ENCODE measurements around the gene FAM43A.

The FAM43A gene, protein sequence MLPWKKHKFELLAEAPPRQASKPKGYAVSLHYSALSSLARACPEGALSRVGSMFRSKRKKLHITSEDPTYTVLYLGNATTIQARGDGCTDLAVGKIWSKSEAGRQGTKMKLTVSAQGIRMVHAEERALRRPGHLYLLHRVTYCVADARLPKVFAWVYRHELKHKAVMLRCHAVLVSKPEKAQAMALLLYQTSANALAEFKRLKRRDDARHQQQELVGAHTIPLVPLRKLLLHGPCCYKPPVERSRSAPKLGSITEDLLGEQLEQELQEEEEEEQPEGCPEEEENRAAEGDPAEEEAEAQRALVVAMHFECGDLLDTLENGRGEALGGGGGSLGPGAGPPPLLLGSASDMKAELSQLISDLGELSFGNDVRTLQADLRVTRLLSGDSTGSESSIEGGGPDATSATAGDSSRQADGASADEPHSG

DNA sequence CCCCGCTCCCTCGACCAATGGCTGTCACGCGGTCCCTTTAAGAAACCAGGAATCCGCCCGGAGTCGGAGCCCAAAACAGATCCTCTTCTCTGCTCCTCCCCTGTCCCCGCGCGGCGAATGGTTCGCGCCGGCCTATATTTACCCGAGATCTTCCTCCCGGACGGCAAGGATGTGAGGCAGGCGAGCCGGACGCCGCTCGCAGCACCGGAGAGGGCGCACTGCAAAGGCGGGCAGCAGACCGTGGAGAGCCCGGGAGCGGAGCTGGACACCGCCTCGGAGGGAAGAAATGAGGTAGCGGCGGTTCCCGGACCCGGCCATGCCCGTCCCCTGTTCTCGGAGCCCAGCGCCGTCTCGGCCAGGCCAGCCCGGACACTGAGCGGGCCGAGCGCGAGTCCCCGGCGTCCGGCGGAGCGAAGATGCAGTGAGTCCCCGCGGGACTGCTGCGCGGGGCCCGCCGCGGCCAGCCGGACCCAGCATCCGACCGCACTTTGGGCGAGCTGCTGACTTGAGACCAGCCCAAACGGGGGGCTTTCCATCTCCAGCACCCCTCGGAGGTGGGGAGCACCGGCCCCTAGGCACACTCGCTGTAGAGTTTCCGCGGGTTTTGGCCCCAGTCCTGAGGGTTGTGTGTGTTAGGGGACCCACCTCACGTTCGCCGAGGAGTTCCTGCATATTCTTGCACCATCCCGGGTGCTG lies at the start of gene FAM43A:
Gene FAM43A, plus strand, starts transcription at position 166 of the 696 bp plus-strand sequence. CDS start 944 bp downstream, outside the sequence.
- peak; percentile 73 for DNase-seq

DNA sequence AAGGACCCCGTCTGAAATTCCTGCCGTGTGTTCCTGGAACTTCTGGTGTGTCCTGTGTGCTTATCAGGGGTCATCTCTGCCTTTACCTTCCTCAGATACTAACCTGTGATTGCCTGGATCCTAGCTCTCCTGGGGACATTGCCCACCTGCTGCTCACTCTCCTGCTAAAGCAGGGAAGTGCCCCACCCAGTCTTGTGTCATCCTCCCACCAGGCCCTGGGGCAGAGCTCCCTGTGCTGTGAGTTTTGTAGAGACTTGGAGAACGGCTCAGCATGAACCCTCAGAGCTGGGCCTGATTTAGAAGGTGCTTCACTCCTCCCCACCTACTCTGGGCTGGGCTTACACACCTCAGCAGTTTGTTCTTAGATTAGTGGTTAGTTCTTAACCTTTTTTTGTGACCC lies 48.6 kb upstream of the FAM43A start:
- no peak for DNase-seq

DNA sequence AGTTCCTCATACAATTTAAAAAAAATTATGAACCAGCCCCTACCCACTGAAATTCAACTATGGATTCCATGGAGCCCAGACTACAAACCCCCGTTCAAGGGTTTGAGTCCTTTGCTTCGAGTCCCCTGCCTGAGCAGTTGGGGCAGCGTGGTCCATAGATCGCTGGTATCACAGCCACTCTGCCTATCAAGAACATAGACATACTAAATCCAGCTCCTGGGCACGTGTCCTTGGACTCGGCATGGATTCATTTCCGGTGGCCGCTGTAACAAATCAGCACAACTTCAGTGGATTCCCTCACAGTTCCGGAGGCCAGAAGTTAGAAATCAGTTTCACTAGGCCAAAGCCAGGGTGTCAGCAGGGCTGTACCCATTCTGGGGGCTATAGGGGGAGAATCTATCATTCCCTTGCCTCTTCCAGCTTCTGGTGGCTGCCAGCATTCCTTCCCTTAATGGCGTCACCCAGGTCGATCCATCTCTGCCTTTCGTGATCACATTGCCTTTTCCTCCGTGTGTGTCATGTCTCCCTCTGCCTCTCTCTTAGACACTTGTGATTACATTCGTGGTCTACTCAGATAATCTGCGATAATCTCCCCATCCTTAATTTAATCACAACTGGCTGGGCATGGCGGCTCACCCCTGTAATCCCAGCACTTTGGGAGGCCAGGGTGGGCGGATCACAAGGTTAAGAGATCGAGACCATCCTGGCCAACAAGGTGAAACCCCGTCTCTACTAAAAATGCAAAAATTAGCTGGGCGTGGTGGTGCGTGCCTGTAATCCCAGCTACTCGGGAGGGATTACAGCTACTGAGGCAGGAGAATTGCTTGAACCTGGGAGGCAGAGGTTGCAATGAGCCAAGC lies 47.9 kb upstream of the FAM43A start:
- no peak for DNase-seq

DNA sequence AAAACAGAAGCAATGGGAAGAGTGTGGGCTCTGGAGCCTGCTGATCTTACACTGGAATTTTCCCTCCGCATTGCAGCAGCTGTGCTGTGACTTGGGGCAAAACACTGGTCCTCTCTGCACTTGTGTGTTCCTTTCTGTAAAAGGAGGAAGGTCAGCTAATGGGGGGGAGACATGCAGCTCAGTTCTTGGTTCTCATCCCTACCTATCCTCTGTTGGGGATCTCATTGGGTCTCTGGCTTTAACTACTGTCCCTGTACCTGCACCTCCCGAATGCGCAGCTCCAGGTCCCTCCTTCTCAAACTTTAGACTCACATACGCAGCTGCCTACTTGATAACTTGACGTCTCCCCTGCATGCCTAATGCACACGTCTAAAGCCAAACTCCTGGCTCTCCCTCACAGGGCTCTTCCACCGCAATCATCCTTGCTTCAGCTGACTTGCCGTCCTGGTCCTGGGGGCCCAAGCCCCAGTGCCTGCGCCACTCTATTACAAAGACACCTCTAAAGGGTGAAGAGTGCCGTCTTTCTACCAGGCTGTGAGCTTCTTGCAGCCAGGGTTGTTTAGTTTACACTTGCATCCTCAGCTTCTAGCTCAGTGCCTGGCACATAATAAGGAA lies 46.6 kb upstream of the FAM43A start:
- DNase-seq: no peak

DNA sequence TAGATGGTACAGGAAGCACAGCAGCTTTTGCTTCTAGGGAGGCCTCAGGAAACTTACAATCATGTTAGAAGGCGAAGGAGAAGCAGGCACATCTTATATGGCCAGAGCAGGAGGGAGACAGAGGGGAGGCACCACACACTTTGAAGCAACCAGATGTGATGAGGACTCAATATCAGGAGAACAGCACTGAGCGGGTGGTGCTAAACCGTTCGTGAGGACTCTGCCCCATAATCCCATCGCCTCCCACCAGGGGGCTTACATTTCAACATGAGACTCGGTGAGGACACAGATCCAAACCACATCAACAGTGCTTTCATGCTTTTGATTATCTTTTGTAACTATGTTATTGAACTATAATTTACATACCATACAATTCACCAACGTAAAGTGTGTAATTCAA lies 44.9 kb upstream of the FAM43A start:
- DNase-seq: no peak

DNA sequence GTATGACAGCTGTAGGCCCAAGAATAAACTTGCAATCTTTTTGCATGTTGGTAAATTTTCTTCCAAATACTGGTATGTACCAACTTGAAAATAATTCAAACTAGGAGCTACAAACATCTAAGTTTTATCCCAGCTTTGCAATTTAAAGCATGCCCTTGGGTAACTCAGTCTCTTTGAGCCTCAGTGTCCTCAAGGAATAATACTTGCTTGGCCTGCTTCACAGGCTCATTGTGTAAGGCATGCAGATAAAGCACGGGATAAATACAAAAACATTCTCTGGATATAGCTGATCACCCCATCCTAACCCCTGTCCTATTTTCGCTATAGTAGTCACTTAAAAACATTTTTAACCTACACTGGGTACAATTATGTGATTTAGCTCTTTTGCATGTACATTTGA lies 42.9 kb upstream of the FAM43A start:
- DNase-seq: no peak

DNA sequence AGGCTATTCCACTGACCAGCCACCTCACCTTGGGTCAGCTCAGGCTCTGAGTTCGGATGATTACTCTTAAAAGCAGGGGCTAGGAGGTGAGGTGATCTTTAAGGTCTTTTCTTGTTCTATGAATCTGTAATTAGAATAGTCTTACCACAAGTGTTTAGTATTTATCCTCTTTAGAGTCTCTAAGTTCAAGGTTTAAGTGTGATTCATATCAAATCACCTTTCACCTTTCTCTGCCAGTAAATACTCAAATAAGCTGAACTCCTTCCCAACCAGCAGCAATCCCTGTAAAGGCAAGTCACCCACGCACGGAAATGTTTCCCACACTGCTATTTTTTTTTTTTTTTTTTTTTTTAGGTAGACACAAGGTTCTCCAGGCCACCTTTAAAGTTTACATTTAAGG lies 37.9 kb upstream of the FAM43A start:
- DNase-seq: no peak

DNA sequence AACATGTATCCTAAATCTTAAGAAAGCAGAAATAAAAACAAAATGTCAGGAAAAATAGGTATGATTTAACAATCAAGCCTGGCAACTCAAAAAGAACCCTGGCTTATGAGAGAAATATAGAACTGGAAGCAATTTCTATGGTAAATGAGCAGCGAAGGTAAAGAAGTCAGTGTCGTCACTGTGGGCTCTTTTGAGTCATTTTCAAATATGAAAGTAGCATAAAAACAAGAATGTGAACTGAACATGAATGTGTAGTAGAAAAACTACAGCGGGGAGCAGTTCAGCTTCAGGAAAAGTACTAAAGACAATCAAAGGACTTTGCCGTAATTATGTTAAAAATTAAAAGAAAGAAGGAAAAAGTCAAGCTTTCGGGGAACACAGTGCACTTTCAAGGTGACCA lies 31.2 kb upstream of the FAM43A start:
- no peak for DNase-seq

DNA sequence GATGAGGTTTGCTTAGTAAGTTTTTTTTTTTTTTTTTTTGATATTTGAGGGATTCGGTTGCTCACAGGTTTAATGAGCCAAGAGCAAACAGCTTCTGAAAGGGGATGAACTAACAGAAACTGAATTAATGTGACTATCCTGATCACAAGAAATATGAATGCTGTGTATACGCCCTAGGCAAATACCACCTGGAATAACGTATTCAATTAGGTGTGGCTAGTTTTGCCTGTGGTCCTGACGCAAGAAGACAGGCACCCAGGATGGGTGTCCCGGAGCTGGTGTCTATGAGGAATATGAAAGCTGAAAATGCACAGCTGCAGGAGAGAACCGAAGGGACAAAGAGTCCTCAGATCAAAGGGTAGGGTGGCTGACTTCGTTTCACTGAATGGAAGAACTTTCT lies 28.2 kb upstream of the FAM43A start:
- DNase-seq: no peak

DNA sequence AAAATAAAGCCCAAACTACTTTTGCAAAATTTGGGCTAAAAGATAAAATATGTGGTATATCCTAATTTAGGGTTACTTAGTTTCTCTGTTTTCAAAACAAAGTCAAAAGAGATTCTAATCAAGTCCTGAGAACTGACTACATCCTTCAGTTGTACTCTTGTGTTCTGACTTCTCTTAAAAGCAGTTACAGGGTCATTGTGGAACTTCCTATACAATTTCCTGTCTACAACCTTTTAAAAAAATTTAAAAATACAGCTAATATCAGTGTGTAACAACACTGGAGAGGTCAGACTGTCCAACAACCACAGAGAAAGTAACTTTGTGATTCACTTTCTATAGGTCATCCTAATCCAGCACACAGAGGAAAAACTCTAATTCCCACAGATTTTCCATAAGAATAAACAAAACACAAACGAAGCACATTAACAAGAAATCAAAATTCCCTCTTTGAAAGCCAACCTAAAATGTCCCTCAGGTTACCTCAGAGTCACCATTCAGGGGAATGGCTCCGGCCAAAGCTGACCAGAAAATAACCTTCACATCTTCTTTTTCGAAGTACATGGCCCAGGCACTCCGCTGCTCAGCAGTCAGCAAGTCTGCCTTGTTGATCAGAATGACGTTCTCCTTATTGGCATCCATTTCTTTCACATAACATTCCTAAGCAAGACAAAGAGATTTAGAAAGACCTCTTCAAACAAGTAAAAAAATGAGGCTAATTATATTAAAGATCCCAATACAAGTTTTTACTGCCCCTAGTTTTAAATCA lies 27.0 kb upstream of the FAM43A start:
- no peak for DNase-seq

DNA sequence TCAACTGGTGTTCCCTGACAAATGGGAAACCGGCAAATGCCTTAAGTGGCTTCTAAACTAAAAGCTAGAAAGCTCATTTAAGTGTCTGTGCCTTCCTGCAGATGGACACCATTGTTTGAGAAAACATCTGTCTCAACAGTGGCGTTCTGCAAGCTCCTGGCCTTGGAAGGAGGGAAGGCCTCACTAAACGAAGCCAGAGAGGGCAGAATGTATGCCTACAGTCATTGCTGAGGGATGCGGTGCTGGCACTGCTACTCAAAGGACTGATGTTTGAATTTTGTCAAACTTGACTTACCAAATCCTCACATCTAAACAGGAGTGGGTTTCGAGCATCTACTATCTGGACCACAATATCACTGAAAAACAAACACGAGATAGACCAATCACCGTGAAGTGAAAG lies 25.9 kb upstream of the FAM43A start:
- DNase-seq: no peak

DNA sequence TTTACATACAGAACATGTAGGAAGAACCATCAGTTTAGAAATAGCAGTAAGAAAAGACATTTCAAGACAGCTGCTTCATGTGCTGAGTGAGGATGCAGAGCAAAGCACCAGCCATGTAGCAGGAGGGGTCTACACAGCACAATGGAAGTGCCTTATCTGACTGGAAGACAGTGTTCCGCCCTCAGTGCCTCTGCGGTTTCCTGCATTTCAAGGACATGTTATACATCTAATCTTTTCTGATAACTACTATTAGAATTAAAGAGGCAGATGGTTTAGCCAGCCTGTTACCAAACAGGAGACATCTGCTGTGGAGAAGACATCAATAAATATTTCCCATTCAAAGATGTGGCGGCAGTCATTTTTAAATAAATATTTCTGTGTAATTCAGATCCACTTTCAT lies 24.3 kb upstream of the FAM43A start:
- DNase-seq: peak; percentile 89

DNA sequence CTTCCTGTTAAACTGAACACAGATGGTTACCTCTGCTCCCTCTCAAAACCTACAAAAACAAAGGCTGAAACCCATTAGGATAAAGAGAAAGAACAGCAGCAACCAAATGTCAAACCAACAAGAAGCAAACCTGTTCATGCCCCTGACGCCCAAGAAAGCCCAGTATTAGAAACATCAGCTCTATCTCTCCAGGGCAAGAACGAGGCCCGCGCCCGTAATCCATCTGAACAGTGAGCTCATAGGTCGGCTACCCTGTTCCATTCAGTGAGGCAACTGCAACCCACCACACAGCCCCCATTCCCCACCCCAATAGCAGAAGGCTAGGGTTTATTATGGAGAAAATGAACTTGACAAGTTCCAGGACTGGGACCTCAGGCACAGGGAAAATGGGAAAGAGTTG lies 23.7 kb upstream of the FAM43A start:
- DNase-seq: peak; percentile 67

DNA sequence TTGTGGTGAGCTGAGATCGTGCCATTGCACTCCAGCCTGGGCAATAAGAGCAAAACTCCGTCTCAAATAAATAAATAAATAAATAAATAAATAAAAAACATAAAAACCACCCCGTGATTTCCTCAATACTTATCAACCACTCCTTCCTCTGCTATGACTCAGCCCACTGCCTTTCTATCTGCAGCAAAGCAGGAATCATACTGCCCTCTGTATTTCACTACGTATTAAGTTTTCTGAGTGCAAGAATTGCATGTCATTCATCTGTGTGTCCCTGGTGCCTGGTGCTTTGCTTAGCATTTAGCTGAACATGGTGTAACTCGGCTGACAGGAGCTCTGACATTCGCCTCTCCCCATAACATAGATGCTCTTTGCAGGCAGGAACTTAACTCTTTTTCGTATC lies 20.8 kb upstream of the FAM43A start:
- no peak for DNase-seq

DNA sequence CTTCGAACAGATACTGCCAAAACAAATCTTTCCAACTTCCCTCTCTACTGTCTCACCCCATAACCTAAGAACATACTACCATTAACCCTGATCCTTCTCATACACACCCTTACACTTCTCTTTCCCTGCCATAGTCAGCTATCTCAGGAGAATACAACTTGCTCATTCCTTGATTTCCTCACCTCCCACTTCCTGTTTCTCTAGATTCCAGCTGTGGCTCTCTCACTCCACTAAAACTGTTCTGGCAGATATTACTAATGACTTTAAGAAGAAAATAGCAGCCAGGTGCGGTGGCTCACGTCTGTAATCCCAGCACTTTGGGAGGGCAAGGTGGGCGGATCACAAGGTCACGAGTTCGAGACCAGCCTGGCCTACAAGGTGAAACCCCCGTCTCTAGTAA lies 18.3 kb upstream of the FAM43A start:
- DNase-seq: no peak

DNA sequence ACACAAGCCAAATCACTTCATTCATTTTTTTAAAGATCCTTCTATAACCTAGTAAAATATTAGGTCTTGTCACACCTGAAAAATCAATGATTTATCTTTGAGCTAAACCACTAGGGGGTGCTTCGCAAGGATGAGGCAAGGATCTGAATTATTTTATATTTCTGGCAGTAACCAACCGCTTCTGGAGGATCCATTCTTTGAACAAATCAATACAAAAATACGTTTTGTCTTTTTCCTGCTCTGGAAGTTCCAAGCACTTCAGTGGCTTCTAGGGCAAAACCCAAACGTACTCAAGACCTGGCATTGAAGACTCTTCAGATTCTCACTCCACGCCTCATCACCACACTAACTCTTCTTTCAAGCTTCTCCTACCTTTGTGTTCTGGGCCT lies 14.2 kb upstream of the FAM43A start:
- DNase-seq: no peak

DNA sequence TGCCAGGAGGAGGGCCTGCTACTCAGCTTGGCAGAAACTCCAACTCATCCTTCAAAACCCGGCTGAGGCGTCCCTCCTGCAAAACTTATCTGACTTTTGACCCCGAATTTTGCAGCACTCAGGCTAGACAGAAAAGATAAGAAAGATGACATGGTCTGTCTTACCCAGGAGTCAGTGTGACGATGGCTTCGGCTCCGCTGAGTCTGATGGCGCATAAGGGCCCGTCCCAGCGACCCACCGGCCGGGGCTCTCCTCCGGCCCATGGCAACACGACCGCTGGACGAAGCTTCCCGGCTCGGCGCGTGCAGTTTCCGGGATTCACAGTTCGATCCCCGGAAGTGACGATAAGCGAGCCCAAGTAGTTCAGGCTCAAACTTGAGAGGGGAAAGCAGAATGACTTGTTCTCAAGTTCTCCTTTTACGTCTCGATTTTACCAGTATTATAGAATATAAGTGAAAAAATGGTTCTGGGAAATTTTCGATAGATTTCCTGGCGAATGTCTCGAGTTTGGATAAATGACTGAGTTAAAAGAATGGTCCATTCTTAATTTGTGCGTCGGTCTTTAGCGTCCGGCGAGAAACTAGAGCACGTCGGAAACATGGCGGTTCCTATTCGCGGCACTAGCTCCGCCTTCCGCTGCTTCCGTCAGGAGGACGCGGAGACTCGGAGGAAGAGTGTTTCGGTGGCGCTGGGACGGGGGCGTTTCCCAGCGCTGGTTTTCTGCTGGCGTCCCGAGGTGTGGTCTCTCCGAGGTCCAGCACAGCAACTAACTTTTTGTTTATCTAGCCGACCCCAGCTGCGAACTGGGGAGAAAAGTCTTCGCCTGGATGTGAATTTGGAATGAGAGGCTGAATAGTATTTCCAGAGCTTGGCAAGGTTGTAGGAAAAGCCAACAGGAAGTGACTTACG lies 13.5 kb upstream of the FAM43A start, which contains the start of gene LSG1:
Gene LSG1, minus strand, starts transcription at position 292 of the 909 bp plus-strand sequence. Its CDS starts 29 bp downstream, at position 263.
- DNase-seq: peak; percentile 92

DNA sequence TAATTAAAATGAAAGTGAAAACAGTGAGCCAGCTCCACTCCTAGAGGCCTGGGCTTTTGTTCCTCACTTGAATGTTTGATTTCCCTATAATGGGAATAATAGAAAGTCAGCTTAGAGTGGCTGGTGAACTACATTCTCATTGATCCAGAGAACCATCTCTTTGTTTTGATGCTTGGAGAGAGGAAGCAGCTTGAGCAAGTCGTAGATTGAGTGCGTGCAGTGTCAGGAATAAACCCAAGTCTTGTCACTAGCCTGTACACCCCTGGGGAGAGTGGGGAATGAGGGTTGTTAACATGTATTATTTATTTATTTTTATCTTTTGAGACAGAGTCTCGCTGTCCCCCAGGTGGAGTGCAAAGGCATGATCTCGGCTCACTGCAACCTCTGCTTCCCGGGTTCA lies 12.8 kb upstream of the FAM43A start:
- no peak for DNase-seq

DNA sequence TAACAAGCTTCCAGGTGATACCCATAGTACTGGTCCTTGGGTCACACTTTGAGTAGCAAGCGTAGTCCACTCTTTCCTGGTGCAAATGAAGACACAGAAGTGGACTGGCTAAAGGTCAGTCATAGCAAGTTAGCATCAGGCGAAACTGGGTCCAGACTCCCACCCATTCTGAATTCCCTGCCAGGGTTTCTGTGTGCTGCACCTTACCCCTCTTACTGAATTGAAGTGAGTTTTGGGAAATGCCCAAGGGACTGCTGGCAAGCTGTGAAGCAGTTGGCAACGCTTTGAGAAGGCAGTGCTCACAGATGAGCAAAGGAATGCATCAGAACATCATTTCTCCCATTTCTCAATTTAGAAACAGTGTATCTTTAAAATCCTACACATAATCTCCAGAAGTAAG lies 11.9 kb upstream of the FAM43A start:
- DNase-seq: no peak

DNA sequence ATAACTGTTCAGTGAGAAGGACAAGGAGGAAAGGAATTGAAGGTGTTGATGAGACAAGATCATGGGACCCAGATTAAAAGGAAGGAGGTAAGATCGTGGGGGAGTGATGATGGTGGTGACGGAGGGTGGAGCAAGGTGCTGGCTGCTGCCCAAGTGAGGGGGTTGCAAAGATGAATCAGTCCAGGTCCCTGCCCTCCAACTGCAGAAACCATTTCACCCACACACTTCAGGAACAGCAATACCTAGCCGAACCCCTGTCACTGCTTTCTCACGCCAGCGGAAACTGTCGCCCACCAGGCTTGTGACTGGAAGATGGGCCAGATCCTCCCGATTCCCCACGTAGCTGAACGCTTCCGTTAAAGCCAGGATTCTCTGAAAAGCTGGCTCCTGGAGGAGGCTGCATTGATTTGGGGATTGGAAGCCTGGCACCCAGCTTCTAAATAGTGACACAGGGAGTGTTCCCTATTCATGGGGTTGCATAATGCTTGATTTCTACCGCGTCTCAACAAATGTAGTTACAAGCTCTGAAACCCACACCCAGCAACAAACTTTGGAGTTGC lies 10.5 kb upstream of the FAM43A start:
- no peak for DNase-seq

DNA sequence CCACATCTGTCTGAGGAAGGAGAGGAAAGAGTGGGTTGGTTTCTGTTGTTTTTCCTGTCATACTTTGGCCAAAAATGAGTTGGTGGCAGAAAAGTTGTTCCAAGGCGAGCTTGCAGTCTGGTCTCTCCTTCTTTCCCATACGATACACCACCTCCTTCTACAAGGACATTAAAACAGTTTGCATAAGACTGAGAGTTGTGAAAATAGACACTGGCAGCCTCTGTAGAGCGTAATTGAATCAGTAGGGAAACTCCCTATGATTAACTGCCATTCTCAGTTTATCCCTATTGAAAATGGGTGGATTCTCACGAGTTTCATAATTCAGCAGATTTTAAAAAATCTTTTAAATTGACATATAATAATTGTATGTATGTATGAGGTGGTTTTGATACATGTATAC lies 10.0 kb upstream of the FAM43A start:
- DNase-seq: no peak
